Liver (tissue), 9 donors: ENCODE results near the gene TBC1D21. TPM values are rescaled to one million over a fixed set of nuclear protein-coding genes. Genes with fewer than 3 reads are reported as not detected.

Experiments
- DNase-seq: peaks from one replicate; pipeline ENCODE4 v3.0.0-alpha.2; 2017; ENCODE audit warnings: low spot score
- H3K27ac ChIP-seq, 2 donors: one replicate each; pipeline ENCODE4 v1.7.0; 2013; ENCODE audit warnings: inconsistent platforms in 2 of 2, low read length in 2 of 2, control low read depth in 1 of 2, low read depth in 1 of 2, mild to moderate bottlenecking in 1 of 2
- H3K27me3 ChIP-seq, 4 donors: one replicate each; pipeline versions ENCODE4 v1.6.1 to v1.7.0; 2013; ENCODE audit warnings: low read length in 3 of 4, inconsistent platforms in 1 of 4, mild to moderate bottlenecking in 1 of 4, moderate library complexity in 1 of 4; ENCODE audit not compliant: control insufficient read depth in 4 of 4, insufficient read depth in 4 of 4
- H3K36me3 ChIP-seq, 4 donors: one replicate each; pipeline versions ENCODE4 v1.6.1 to v1.7.0; 2013; ENCODE audit warnings: low read length in 3 of 4, mild to moderate bottlenecking in 3 of 4, low read depth in 1 of 4, moderate library complexity in 1 of 4; ENCODE audit not compliant: control insufficient read depth in 4 of 4, insufficient read depth in 3 of 4
- H3K4me1 ChIP-seq, 4 donors: one replicate each; pipeline versions ENCODE4 v1.6.1 to v1.7.0; 2013; ENCODE audit warnings: low read length in 3 of 4, mild to moderate bottlenecking in 3 of 4, moderate library complexity in 1 of 4; ENCODE audit not compliant: control insufficient read depth in 4 of 4, insufficient read depth in 4 of 4
- H3K4me3 ChIP-seq, 3 donors: one replicate each; pipeline versions ENCODE4 v1.6.1 to v1.7.0; 2013; ENCODE audit warnings: low read length in 3 of 3, control low read depth in 1 of 3, low read depth in 1 of 3, mild to moderate bottlenecking in 1 of 3
- H3K9ac ChIP-seq, 2 donors: one replicate each; pipeline ENCODE4 v1.7.0; 2013; ENCODE audit warnings: low read length in 2 of 2, mild to moderate bottlenecking in 2 of 2, moderate library complexity in 2 of 2, control low read depth in 1 of 2, low read depth in 1 of 2
- H3K9me3 ChIP-seq, 4 donors: one replicate each; pipeline versions ENCODE4 v1.6.1 to v1.7.0; 2013; ENCODE audit warnings: low read length in 3 of 4; ENCODE audit not compliant: control insufficient read depth in 4 of 4
- ATF3 ChIP-seq: IDR thresholded peaks from 2 replicates; pipeline ENCODE4 v1.6.1; 2016; ENCODE audit warnings: antibody characterized with exemption
- EGR1 ChIP-seq, 2 donors: IDR thresholded peaks; 2 replicates each; pipeline ENCODE4 v1.6.1; 2016 to 2018; ENCODE audit warnings: antibody characterized with exemption in 2 of 2, low read depth in 2 of 2
- FOXA1 ChIP-seq: IDR thresholded peaks from 2 replicates; pipeline ENCODE4 v1.6.1; 2016; ENCODE audit warnings: antibody characterized with exemption
- FOXA2 ChIP-seq: IDR thresholded peaks from 2 replicates; pipeline ENCODE4 v1.6.1; 2016; ENCODE audit warnings: antibody characterized with exemption
- HNF4A ChIP-seq, 2 donors: conservative IDR thresholded peaks; 2 replicates each; pipeline ENCODE4 v1.6.1; 2016; ENCODE audit warnings: antibody characterized with exemption in 2 of 2, mild to moderate bottlenecking in 2 of 2
- HNF4G ChIP-seq: IDR thresholded peaks from 2 replicates; pipeline ENCODE4 v1.6.1; 2016; ENCODE audit warnings: antibody characterized with exemption
- JUND ChIP-seq, 2 donors: IDR thresholded peaks; 2 replicates each; pipeline ENCODE4 v1.6.1; 2016; ENCODE audit warnings: antibody characterized with exemption in 2 of 2
- MAX ChIP-seq: IDR thresholded peaks from 2 replicates; pipeline ENCODE4 v1.6.1; 2016; ENCODE audit warnings: antibody characterized with exemption
- NR2F2 ChIP-seq: IDR thresholded peaks from 2 replicates; pipeline ENCODE4 v1.6.1; 2016; ENCODE audit warnings: antibody characterized with exemption
- RAD21 ChIP-seq, 2 donors: IDR thresholded peaks; 2 replicates each; pipeline ENCODE4 v1.6.1; 2016; ENCODE audit warnings: antibody characterized with exemption in 2 of 2, mild to moderate bottlenecking in 2 of 2
- TAF1 ChIP-seq: conservative IDR thresholded peaks from 2 replicates; pipeline ENCODE4 v1.6.1; 2016; ENCODE audit warnings: antibody characterized with exemption, mild to moderate bottlenecking
- YY1 ChIP-seq: IDR thresholded peaks from 2 replicates; pipeline ENCODE4 v1.6.1; 2016; ENCODE audit warnings: antibody characterized with exemption, mild to moderate bottlenecking
- WGBS: extraction: QIAGEN DNeasy Blood & Tissue Kit; methylation state at CpG from one replicate; pipeline ENCODE4 v1.1.7; 2013; 5-methylcytosine and 5-hydroxymethylcytosine counted together
- polyA plus RNA-seq, 2 donors: library from polyadenylated mRNA; stranded (reverse) in 1 of 2; unstranded in 1 of 2; fragments of 200-250 nt in 1 of 2; fragments of >200 nt in 1 of 2; fragmentation: Nextera tagmentation in 1 of 2; extraction: Ambion mirVana in 1 of 2; gene quantifications; one replicate each; pipeline versions ENCODE4 v1.2.1 to v1.2.3, GENCODE V29; 2013 to 2015
- total RNA-seq, 2 donors: library from RNA; depleted of rRNA; stranded (reverse); fragments of >200 nt; gene quantifications; one replicate each; pipeline ENCODE4 v1.2.3, GENCODE V29; 2014
- donor health status: healthy.
- donor health status: healthy.
- donor health status: healthy.
- donor health status: healthy.
- donor health status: healthy.

The TBC1D21 gene
- total and polyA plus RNA-seq, 4 donors, result not detected

GRCh38 chr15:73902121-73903020 is 29.0 kb downstream of the TBC1D21 start:
- no peak for DNase-seq
- H3K9ac ChIP-seq, result no peak overlapping the region
- 75% methylated on average over 11 of the region's 11 CpGs for WGBS

GRCh38 chr15:73904026-73904815 is 30.9 kb downstream of the TBC1D21 start:
- Histone ChIP-seq H3K9me3 (no peaks in the 10 kb centered on the region), H3K4me1 (no peaks in the 10 kb centered on the region), H3K27me3 (no peaks in the 10 kb centered on the region), H3K9ac (no peak overlapping the region), H3K36me3 (no peaks in the 10 kb centered on the region), H3K27ac (no peak overlapping the region), H3K4me3 (no peak overlapping the region)
- 81% methylated on average over 9 of the region's 9 CpGs for WGBS
- DNase-seq, result no peak
- TF ChIP-seq FOXA2 (no peak), MAX (no peak), HNF4A (conservative IDR thresholded peaks at IDR 0.05) (peak; percentile 37 to 52), NR2F2 (no peak)

More at GRCh38 chr15:73902121-73903020, 29.0 kb downstream of the TBC1D21 start:
- Histone ChIP-seq H3K4me1 (no peaks in the 10 kb centered on the region), H3K36me3 (no peaks in the 10 kb centered on the region), H3K27me3 (no peaks in the 10 kb centered on the region), H3K27ac (no peak overlapping the region), H3K9me3 (no peaks in the 10 kb centered on the region), H3K4me3 (no peak overlapping the region)
- no peak for TF ChIP-seq FOXA2
- no peak for TF ChIP-seq MAX
- TF ChIP-seq HNF4G, result no peak
- no peak for TF ChIP-seq TAF1
- TF ChIP-seq FOXA1, result no peak

GRCh38 chr15:73905225-73905827 is 32.0 kb downstream of the TBC1D21 start:
- no peak for DNase-seq
- TF ChIP-seq JUND (IDR thresholded peaks at IDR 0.05) (no peak), ATF3 (no peak), FOXA2 (no peak), EGR1 (IDR thresholded peaks at IDR 0.05; ENCODE audit: low read depth in 2 of 2) (no peak), NR2F2 (no peak), HNF4A (conservative IDR thresholded peaks at IDR 0.05) (no peak), YY1 (no peak), RAD21 (IDR thresholded peaks at IDR 0.05) (no peak)
- Histone ChIP-seq H3K36me3 (no peaks in the 10 kb centered on the region), H3K9ac (no peak overlapping the region), H3K27me3 (no peaks in the 10 kb centered on the region), H3K4me3 (no peak overlapping the region), H3K9me3 (no peaks in the 10 kb centered on the region), H3K27ac (no peak overlapping the region), H3K4me1 (no peaks in the 10 kb centered on the region)
- 86% methylated on average over 3 of the region's 3 CpGs for WGBS
